Inflammatory macrophage treated with lipopolysaccharide for 4 hours (primary cell): ENCODE data around the gene TRIP10.

Experiments
- DNase-seq: peaks from one replicate; pipeline ENCODE4 v3.0.0-alpha.2; 2020

Gene TRIP10

GRCh38 chr19:6712692-6713670 lies 26.5 kb upstream of the TRIP10 start:
- no peak for DNase-seq

DNA sequence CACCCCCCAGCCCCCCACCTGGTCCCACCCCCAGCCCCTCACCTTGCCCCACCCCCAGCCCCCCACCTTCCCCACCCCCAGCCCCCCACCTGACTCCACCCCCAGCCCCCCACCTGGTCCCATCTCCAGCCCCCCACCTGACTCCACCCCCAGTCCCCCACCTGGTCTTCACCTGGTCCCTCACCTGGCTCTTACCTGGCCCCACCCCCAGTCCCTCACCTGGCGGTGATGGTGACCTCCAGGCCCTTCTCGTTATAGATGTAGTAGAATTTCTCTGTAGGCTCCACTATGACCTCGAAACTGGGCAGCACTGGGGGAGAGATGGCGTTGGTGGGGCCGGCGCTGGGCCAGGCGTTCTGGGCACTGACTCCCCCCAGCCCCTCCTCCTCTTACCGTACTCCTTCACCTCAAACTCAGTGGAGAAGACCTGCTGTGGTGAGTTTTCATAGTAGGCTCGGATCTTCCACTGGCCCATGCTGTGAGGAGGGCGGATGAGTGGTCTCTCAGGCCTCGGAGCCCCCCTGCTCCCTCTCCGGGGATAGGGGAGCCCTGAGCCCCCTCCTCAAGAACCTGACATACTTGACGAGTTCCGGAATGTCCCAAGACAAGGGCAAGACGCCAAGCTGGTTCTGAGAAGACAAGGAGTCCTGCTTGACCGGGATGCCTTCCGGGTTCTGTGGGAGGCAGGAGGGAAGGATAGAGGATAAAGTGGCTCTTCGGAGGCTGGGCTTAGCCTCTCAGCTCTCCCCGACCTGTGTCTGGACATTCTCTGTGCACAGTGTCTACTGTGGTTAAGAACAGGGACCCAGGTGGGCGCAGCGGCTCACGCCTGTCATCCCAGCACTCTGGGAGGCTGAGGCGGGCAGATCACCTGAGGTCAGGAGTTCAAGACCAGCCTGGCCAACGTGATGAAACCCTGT lies 25.4 kb upstream of the TRIP10 start:
- DNase-seq, result no peak

- no peak for DNase-seq
Observed at GRCh38 chr19:6714749-6715555, 24.5 kb upstream of the TRIP10 start.

DNA sequence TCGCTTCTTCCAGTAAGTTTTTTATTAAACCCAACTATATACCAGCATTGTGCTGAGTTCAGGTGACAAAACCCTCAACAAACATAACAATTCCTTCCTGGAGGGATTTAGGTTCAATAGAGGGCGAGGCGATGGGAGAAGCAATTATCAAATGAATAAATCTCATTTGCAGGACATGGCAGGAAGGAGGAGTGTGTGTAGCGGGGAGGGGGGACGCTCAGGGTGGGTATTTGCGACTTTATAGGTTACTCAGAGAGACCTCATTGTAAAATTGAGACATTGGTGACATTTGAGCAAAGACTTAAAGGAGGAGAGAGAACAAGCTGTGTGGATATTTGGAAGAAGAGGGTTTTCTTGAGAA lies 22.9 kb upstream of the TRIP10 start:
- DNase-seq, result no peak

DNA sequence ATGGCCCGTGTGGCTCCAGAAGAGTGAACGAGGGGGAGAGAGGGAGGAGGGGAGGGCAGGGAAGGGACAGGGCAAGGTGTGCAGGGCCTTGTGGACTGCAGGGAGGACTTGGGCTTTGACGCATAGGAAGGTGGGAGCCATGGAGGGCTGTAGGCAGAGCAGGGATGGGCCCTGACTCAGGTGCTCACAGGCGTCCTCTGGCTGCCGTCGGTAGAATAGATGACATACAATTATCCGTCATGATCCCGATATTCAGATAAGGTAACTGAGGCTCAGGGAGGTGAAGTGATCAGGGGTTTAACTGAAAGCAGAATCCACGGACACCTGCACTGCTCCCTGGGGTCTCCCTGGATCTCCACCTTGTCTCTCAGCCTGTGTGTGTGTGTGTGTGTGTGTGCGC lies 22.4 kb upstream of the TRIP10 start:
- DNase-seq, result no peak

DNA sequence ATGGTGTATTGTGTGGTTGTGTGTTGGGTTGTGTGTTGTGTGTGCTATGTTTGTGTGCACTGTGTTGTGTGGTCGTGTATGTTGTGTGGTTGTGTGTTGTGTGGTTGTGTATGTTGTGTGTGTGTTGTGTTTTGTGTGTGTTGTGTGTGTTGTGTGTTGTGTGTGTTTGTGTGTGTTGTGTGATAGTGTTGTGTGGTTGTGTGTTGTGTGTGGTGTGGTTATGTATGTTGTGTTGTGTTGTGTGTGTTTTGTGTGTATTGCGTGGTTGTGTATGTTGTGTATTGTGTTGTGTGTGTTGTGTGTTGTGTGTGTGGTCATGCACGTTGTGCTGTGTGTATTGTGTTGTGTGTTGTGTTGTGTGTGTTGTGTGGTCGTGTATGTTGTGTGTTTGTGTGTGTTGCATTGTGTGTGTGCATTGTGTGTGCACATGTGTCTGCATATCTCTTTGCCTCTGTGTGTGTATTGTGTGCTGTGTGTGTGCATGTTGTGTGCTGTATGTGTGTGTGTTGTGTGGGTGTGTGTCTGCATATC lies 22.0 kb upstream of the TRIP10 start:
- DNase-seq, result no peak

DNA sequence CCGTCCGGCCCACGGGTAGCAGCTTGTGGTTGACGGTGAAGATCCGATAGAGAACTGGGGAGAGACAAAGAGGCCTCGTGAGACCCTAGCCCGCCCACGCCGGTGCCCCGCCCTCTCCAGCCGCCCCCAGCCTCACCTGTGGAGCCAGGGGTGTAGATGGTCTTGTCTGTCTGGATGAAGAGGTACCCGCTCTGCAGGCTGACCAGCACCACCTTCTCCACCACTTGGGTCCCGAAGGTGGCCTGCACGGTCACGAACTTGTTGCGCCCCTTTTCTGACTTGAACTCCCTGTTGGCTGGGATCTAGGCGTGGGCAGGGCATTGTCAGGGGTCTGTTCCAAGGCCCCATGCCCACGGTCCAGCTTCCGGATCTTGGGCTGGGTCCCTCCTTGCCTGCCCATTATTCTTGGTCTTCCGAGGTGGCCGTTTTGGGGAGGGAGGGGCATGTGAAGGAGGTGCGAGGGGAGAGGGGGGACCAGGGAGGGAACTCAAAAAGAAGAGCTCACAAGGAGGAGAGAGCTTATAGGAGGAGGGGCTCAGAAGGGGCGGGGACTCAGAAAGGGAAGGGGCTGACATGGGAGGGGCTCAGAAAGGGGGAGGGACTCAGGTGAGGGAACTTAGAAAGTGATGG lies 21.3 kb upstream of the TRIP10 start:
- DNase-seq, result no peak

- peak; percentile 32 for DNase-seq
Observed at GRCh38 chr19:6718741-6719539, 20.5 kb upstream of the TRIP10 start.

GRCh38 chr19:6719540-6719861 lies 20.0 kb upstream of the TRIP10 start:
- no peak for DNase-seq

DNA sequence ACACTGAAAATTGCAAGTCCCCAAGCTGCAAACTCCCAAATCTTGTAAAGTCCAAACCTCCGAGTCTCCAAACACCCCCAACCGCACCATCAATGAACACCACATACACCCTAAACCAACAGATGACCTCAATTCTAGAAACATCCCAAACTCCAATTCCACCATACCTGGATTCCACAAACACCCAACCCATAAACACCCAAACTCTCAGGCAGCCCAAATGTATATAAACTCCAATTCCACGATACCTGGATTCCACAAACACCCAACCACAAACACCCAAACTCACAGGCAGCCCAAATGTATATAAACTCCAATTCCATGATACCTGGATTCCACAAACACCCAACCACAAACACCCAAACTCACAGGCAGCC lies 19.5 kb upstream of the TRIP10 start:
- no peak for DNase-seq

GRCh38 chr19:6720369-6721137 lies 18.9 kb upstream of the TRIP10 start, which contains the start of gene C3:
Gene C3 (minus strand): TSS chr19:6720650. CDS start chr19:6720589, 61 bp downstream.
- peak; percentile 93 for DNase-seq

DNA sequence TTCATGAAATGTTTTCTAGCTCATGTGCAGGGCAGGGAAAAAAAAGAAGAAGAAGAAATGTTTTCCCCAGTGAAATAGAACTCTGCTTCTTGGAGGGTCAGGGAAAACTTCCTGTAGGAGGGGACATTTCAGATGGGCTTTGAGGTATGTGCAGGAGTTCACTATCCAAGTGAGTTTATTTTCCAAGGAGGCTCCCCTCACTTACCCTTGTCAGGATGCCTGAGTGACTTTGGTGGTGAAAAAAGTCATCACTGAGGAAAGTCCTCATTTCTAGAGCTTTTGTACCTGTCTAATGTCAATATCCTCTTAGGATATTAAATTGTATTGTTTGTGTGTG lies 18.4 kb upstream of the TRIP10 start:
- peak; percentile 63 for DNase-seq

- DNase-seq, result peak; percentile 8
Observed at GRCh38 chr19:6721773-6722172, 17.7 kb upstream of the TRIP10 start.

DNA sequence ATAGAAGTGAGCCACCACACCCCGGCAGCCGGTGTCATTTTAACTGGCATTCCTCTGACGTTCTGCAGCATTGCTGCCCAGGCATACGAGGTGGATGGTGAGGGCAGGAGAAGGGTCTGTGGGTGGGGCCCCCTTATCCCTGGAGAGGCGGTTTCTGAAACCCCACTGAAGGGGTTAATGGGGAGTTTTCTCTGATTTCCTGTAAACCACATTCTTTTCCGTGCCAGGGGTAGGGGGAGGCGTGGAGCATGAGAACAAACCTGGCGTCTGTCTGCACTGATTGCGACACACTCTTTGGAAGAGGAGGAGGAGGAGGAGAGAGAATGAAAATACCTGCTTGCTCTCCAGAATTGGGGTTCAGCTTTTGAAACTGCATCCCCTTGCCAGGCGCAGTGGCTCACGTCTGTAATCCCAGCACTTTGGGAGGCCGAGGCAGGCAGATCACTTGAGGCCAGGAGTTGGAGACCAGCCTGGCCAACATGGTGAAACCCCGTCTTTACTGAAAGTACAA lies 16.3 kb upstream of the TRIP10 start:
- DNase-seq, result no peak

- DNase-seq, result peak; percentile 40
Observed at GRCh38 chr19:6723738-6724137, 15.7 kb upstream of the TRIP10 start.

GRCh38 chr19:6724631-6725492 lies 14.6 kb upstream of the TRIP10 start:
- no peak for DNase-seq

- no peak for DNase-seq
Observed at GRCh38 chr19:6725513-6726231, 13.8 kb upstream of the TRIP10 start.

DNA sequence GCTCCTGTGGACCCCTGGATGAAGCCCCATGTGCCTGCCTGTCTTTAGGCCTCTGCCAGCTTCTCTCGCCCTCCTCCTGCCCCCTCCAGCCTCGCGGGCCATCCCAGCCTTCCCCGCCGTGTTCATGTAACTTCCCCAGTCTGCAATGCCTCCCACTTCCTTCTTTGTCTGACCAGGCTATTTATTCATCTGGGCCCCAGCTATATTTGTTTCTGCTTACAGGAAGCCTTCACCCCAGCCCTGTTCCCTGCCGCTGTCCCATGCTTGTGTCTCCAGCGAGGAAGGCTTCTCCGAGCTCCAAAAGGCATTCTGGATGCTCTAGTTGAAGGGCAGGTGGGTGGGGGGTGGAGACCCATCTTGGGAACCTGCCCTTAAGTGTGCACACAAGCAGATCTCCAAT lies 11.1 kb upstream of the TRIP10 start:
- peak; percentile 82 for DNase-seq
